GM06990 (cell line): Measurements from ENCODE around the gene CYB5R3.
A peak's percentile ranks its signal among the peaks of the same experiment; 100 is the strongest.

Experiments
- DNase-seq: peaks from one replicate; pipeline ENCODE4 v3.0.0-alpha.2; 2011; ENCODE audit not compliant: insufficient read length; ENCODE audit errors: extremely low read depth
- H3K27me3 ChIP-seq: replicated peaks from 2 replicates; pipeline ENCODE4 v1.6.0; 2011; ENCODE audit warnings: low read length; ENCODE audit not compliant: control insufficient read depth, insufficient read depth
- H3K36me3 ChIP-seq: 2 replicates; pipeline ENCODE4 v1.5.1; 2011; ENCODE audit warnings: low read length; ENCODE audit not compliant: control insufficient read depth, insufficient read depth
- H3K4me3 ChIP-seq: replicated peaks from 2 replicates; pipeline ENCODE4 v1.5.1; 2011; ENCODE audit warnings: low read depth, mild to moderate bottlenecking, control low read depth, low read length
- TF ChIP-seq, protein P1 (sequence below): IDR thresholded peaks from 2 replicates; pipeline ENCODE4 v1.5.1; 2011; ENCODE audit warnings: low read length, control low read depth, mild to moderate bottlenecking, inconsistent platforms; ENCODE audit not compliant: insufficient read depth, poor library complexity, severe bottlenecking

Gene CYB5R3

GRCh38 chr22:42693055-42693762 lies 44.0 kb upstream of the CYB5R3 start:
- Histone ChIP-seq H3K4me3 (no peak overlapping the region), H3K27me3 (no peaks in the 10 kb centered on the region), H3K36me3 (peaks cover 8% of the 10 kb centered on the region)
- TF ChIP-seq, protein P1, sequence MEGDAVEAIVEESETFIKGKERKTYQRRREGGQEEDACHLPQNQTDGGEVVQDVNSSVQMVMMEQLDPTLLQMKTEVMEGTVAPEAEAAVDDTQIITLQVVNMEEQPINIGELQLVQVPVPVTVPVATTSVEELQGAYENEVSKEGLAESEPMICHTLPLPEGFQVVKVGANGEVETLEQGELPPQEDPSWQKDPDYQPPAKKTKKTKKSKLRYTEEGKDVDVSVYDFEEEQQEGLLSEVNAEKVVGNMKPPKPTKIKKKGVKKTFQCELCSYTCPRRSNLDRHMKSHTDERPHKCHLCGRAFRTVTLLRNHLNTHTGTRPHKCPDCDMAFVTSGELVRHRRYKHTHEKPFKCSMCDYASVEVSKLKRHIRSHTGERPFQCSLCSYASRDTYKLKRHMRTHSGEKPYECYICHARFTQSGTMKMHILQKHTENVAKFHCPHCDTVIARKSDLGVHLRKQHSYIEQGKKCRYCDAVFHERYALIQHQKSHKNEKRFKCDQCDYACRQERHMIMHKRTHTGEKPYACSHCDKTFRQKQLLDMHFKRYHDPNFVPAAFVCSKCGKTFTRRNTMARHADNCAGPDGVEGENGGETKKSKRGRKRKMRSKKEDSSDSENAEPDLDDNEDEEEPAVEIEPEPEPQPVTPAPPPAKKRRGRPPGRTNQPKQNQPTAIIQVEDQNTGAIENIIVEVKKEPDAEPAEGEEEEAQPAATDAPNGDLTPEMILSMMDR = no peak
- no peak for DNase-seq

DNA sequence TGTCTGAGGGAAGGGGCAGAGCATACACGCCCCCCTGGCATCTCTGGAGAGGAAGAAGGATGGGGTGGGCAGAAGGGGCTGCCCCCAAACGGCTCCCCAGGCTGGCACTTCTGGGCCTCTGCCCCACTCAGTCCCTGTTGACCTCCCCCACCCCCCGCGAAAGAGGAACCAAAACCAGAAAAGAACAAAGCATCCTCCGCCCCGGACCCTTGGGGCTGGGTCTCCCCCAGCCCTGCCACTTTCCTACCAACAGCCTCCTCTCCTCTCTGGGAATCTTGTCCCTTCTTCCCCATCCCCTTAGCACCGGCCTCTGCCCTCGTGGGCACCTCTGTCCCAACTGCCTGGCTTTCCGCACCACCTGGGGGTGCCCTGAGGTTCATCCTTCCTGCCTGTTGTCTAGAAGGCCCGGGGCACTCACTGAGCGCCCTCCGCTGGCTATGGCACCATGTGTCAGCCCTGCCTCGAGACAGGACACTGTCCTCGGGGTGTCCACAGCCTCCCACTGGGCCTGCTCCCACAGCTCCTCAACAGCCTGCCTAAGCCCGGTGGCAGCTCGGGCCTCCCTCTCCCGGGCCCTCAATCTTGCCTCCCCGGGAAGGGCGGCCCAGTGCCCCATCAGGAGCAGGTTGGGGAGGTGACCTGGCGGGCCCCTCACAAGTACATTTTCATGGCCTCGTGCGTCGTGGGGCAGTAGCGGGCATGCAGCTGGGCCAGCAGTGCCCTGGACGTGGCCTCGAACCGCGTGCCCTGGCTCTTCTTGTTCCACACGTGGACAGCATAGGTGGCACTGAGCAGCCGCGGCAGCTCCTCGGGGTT lies 43.3 kb upstream of the CYB5R3 start:
- Histone ChIP-seq H3K4me3 (no peak overlapping the region), H3K27me3 (no peaks in the 10 kb centered on the region), H3K36me3 (peaks cover 10% of the 10 kb centered on the region)
- TF ChIP-seq, protein P1 = peak; percentile 70
- peak; percentile 66 for DNase-seq

GRCh38 chr22:42691440-42691839 lies 42.2 kb upstream of the CYB5R3 start:
- H3K4me3 ChIP-seq = no peak overlapping the region
- no peaks in the 10 kb centered on the region for H3K27me3 ChIP-seq
- peaks cover 10% of the 10 kb centered on the region for H3K36me3 ChIP-seq
- DNase-seq = no peak
- TF ChIP-seq, protein P1 = no peak

- no peak for DNase-seq
- Histone ChIP-seq H3K36me3 (peaks cover 2% of the 10 kb centered on the region; the same call in 1 of the 2 replicates), H3K4me3 (no peak overlapping the region), H3K27me3 (no peaks in the 10 kb centered on the region)
- TF ChIP-seq, protein P1 = no peak
Measured at GRCh38 chr22:42688241-42689211, 39.3 kb upstream of the CYB5R3 start.

DNA sequence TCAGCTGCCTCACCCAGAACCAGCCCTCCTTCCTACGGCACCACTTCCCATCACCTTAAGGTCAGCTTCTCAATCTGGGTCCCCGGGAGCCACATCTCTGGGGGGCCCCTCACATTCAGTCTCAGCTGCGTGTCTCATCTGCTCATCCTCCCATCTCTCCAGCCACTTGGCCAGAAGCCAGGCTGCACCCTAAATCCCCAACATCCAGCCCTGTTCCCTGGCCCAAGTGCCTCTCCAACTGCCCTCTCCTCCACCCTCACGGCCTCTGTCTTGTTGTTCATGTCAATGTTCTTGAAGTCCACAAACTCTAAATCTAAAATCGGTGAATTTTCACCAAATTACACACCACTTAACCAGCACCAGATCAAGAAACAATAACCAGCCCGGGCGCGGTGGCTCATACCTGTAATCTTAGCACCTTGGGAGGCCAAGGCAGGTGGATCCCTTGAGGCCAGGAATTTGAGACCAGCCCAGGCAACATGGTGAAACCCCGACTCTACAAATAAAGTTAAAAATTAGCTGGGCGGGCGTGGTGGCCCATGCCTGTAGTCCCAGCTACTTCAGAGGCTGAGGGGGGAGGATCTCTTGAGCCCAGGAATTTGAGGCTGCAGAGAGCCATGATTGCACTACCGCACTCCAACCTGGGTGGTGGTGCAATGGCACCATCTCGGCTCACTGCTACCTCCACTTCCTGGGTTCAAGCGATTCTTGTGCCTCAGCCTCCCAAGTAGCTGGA lies 37.7 kb upstream of the CYB5R3 start:
- Histone ChIP-seq H3K27me3 (no peaks in the 10 kb centered on the region), H3K4me3 (no peak overlapping the region), H3K36me3 (peaks cover 2% of the 10 kb centered on the region; the same call in 1 of the 2 replicates)
- DNase-seq = no peak
- TF ChIP-seq, protein P1 = no peak
